ENCODE measurements around the gene SLAMF1. TPM values are rescaled to one million over a fixed set of nuclear protein-coding genes. Genes with fewer than 3 reads are reported as not detected.

SLAMF1 gene
- total and polyA plus RNA-seq, 12 donors, result 0.17 to 3.8 (median 0.32) TPM; not detected in 4

DNA sequence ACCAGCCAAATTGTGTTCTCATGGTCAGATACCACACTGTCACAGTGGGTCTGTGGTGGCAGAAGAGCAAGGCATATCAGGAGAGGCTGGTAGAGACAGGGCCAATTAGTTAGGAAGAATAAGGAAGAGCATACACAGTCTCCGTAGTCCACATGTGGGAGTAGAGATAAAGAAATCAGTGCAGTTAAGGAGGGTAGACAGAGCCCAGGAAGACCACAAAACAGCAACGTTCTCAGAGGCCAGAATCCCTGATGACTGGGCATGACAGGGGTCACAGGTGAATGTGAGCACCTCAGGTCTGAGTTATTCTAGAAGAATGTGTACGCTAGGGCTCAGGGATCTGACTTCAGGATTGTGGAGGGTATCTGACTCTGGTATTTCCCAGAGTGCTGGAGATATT, 33.0 kb upstream of the SLAMF1 start:
- 67 to 74% methylated on average over 3 of the region's 3 CpGs for WGBS, 2 donors
- DNase-seq, result no peak
- ATAC-seq, result no peak
- Histone ChIP-seq H3K4me1 (peaks cover 0 to 46% (median 0%) of the 10 kb centered on the region in 9 donors), H3K36me3 (peaks cover 0 to 57% (median 0%) of the 10 kb centered on the region in 9 donors), H3K9me3 (no peaks in the 10 kb centered on the region), H3K4me3 (no peak overlapping the region), H3K27me3 (peaks cover 0 to 39% (median 7%) of the 10 kb centered on the region in 7 donors), H3K27ac (no peak overlapping the region)
- TF ChIP-seq, protein P1, sequence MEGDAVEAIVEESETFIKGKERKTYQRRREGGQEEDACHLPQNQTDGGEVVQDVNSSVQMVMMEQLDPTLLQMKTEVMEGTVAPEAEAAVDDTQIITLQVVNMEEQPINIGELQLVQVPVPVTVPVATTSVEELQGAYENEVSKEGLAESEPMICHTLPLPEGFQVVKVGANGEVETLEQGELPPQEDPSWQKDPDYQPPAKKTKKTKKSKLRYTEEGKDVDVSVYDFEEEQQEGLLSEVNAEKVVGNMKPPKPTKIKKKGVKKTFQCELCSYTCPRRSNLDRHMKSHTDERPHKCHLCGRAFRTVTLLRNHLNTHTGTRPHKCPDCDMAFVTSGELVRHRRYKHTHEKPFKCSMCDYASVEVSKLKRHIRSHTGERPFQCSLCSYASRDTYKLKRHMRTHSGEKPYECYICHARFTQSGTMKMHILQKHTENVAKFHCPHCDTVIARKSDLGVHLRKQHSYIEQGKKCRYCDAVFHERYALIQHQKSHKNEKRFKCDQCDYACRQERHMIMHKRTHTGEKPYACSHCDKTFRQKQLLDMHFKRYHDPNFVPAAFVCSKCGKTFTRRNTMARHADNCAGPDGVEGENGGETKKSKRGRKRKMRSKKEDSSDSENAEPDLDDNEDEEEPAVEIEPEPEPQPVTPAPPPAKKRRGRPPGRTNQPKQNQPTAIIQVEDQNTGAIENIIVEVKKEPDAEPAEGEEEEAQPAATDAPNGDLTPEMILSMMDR (IDR thresholded peaks at IDR 0.05), result no peak
- intact Hi-C loops (cut with DNase I), result loop anchor here in 6 of 10 donors (5.0 to 10.0 kb wide), 6 partner anchors 47 to 405 kb away; partner anchors contain the start of gene ITLN2 (in 3 of the 6)

DNA sequence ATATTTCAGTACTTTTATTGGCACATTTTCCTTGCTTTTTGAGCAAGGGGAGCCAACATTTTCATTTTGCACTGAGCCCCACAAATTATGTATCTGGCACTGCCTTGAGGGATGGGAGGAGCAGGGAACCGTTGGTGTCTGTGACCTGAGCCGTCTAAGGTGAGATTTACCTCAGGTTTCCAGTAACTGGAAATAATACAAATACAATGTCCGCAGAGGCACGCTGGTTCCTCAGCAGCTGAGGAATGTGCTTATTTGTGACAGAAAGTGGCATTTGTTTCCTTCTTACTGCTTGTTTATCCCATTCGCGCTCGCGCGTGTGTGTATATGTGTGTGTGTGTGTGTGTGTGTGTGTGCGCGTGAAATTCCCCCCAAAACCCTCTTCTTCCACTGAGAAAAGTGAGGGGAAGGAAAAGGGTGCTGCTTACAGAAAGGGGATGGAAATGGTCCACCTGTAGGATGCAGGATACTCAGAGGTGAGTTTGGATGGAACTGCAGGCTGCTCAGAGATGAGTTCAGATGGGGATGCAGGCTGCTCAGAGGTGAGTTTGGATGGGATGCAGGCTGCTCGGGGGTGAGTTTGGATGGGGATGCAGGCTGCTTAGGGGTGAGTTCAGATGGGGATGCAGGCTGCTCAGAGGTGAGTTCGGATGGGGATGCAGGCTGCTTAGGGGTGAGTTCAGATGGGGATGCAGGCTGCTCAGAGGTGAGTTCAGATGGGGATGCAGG, 30.2 kb upstream of the SLAMF1 start:
- Histone ChIP-seq H3K27ac (no peak overlapping the region), H3K9me3 (no peaks in the 10 kb centered on the region), H3K4me3 (no peak overlapping the region), H3K27me3 (peaks cover 0 to 38% (median 7%) of the 10 kb centered on the region in 7 donors), H3K4me1 (peaks cover 0 to 41% (median 0%) of the 10 kb centered on the region in 9 donors), H3K36me3 (peaks cover 0 to 45% (median 0%) of the 10 kb centered on the region in 9 donors)
- DNase-seq (no peak), ATAC-seq (no peak)
- TF ChIP-seq, protein P1 (IDR thresholded peaks at IDR 0.05), result no peak
- 81% methylated on average over 13 of the region's 13 CpGs for WGBS, 2 donors
- intact Hi-C loops (cut with DNase I), result loop anchor here in 5 of 10 donors (5.0 to 10.0 kb wide), 4 partner anchors 55 to 278 kb away; partner anchors contain the start of gene ITLN2 (in 3 of the 5)

DNA sequence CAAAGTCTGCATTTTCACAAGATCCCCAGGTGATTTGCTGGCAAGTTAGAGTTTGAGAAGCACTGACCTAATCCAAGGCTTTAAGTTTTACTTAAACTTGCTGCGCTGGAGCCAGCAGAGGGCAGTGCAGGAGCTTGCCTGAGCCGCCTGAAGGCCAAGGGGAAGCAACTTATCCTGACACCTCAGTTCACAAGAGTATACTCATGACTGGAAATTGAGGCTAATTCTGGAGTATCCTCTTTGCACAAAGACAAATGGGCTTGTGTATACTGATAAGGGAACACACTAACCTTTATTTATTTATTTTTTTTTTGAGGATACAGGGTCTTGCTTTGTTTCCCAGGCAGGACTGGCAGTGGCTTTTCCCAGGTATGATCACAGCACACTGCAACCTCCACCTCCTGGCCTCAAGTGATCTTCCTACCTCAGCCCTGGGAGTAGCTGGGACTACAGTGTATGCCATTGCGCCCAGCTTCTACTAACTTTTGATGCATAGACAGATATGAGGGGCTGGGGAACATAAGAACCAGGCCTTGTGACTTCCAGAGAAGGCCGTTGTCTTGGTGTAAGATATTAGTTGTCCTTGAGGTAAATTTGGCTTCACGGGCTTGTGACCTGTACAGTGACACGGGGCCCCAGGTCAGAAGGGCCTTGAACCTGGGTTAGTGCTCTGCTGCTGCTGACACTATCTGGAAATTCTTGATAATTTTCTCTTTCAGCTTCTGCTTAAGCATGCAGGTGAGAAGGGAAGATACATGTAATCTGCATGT, 29.0 kb upstream of the SLAMF1 start:
- H3K27ac ChIP-seq, result peak overlapping the region in 1 of 10 donors; percentile 49
- H3K9me3 ChIP-seq, result no peaks in the 10 kb centered on the region
- H3K36me3 ChIP-seq, result peaks cover 0 to 33% (median 0%) of the 10 kb centered on the region in 9 donors
- peak; percentile 47 to 84 (median 80) for ATAC-seq
- peaks cover 0 to 36% (median 7%) of the 10 kb centered on the region in 7 donors for H3K27me3 ChIP-seq
- H3K4me3 ChIP-seq, result no peak overlapping the region
- intact Hi-C loops (cut with DNase I), result loop anchor here in 6 of 10 donors (2.0 to 10.0 kb wide), 5 partner anchors 54 to 279 kb away; partner anchors contain the start of gene ITLN2 (in 3 of the 6)
- peak; percentile 64 to 65 for DNase-seq
- peaks cover 0 to 36% (median 0%) of the 10 kb centered on the region in 9 donors for H3K4me1 ChIP-seq
- WGBS, 2 donors, result 50 to 52% methylated on average over 6 of the region's 6 CpGs
- TF ChIP-seq, protein P1 (IDR thresholded peaks at IDR 0.05), result peak; percentile 38 to 86 (median 77)

DNA sequence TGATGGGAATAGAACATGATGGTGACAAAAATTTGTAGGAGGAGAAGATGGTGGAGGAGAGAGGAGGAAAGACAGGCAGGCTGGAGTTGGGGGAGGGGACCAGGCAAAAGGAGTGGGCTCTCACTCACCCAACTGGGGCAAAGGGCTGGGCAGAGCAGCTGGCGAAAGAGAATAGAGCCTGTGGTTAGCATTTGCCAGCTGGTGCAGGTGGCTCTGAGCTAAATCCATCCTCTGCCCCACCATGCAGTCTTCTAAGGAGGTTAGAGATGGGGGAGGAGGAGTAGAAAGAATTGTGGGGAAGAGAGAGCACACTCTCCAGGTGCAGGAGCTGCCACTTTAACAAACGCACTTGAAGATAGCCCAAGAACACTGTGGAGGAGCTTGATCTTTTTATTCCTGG, 27.6 kb upstream of the SLAMF1 start:
- intact Hi-C loops (cut with DNase I), result loop anchor here in 5 of 10 donors (2.0 to 10.0 kb wide), 3 partner anchors 152 to 280 kb away; partner anchors contain the start of gene ITLN2 (in 3 of the 5)
- DNase-seq (no peak), ATAC-seq (no peak)
- Histone ChIP-seq H3K27me3 (peaks cover 0 to 28% (median 7%) of the 10 kb centered on the region in 7 donors), H3K36me3 (peaks cover 0 to 19% (median 0%) of the 10 kb centered on the region in 9 donors), H3K27ac (peak overlapping the region in 1 of 10 donors; percentile 72), H3K4me3 (peak overlapping the region in 1 of 10 donors; percentile 9), H3K4me1 (peaks cover 0 to 36% (median 0%) of the 10 kb centered on the region in 9 donors), H3K9me3 (peaks cover 0 to 5% (median 4%) of the 10 kb centered on the region in 11 donors)
- WGBS, 2 donors, result 75 to 81% methylated on average over 2 of the region's 2 CpGs
- TF ChIP-seq, protein P1 (IDR thresholded peaks at IDR 0.05), result no peak

Measured in heart right ventricle (tissue), 16 donors.